Liver (tissue), 9 donors: ENCODE results near the gene GSE1. TPM values are rescaled to one million over a fixed set of nuclear protein-coding genes. Genes with fewer than 3 reads are reported as not detected.

Experiments used
- DNase-seq: peaks from one replicate; pipeline ENCODE4 v3.0.0-alpha.2; 2017; ENCODE audit warnings: low spot score
- H3K27ac ChIP-seq, 2 donors: one replicate each; pipeline ENCODE4 v1.7.0; 2013; ENCODE audit warnings: inconsistent platforms in 2 of 2, low read length in 2 of 2, control low read depth in 1 of 2, low read depth in 1 of 2, mild to moderate bottlenecking in 1 of 2
- H3K27me3 ChIP-seq, 4 donors: one replicate each; pipeline versions ENCODE4 v1.6.1 to v1.7.0; 2013; ENCODE audit warnings: low read length in 3 of 4, inconsistent platforms in 1 of 4, mild to moderate bottlenecking in 1 of 4, moderate library complexity in 1 of 4; ENCODE audit not compliant: control insufficient read depth in 4 of 4, insufficient read depth in 4 of 4
- H3K36me3 ChIP-seq, 4 donors: one replicate each; pipeline versions ENCODE4 v1.6.1 to v1.7.0; 2013; ENCODE audit warnings: low read length in 3 of 4, mild to moderate bottlenecking in 3 of 4, low read depth in 1 of 4, moderate library complexity in 1 of 4; ENCODE audit not compliant: control insufficient read depth in 4 of 4, insufficient read depth in 3 of 4
- H3K4me1 ChIP-seq, 4 donors: one replicate each; pipeline versions ENCODE4 v1.6.1 to v1.7.0; 2013; ENCODE audit warnings: low read length in 3 of 4, mild to moderate bottlenecking in 3 of 4, moderate library complexity in 1 of 4; ENCODE audit not compliant: control insufficient read depth in 4 of 4, insufficient read depth in 4 of 4
- H3K4me3 ChIP-seq, 3 donors: one replicate each; pipeline versions ENCODE4 v1.6.1 to v1.7.0; 2013; ENCODE audit warnings: low read length in 3 of 3, control low read depth in 1 of 3, low read depth in 1 of 3, mild to moderate bottlenecking in 1 of 3
- H3K9ac ChIP-seq, 2 donors: one replicate each; pipeline ENCODE4 v1.7.0; 2013; ENCODE audit warnings: low read length in 2 of 2, mild to moderate bottlenecking in 2 of 2, moderate library complexity in 2 of 2, control low read depth in 1 of 2, low read depth in 1 of 2
- H3K9me3 ChIP-seq, 4 donors: one replicate each; pipeline versions ENCODE4 v1.6.1 to v1.7.0; 2013; ENCODE audit warnings: low read length in 3 of 4; ENCODE audit not compliant: control insufficient read depth in 4 of 4
- ATF3 ChIP-seq: IDR thresholded peaks from 2 replicates; pipeline ENCODE4 v1.6.1; 2016; ENCODE audit warnings: antibody characterized with exemption
- EGR1 ChIP-seq, 2 donors: IDR thresholded peaks; 2 replicates each; pipeline ENCODE4 v1.6.1; 2016 to 2018; ENCODE audit warnings: antibody characterized with exemption in 2 of 2, low read depth in 2 of 2
- FOXA1 ChIP-seq: IDR thresholded peaks from 2 replicates; pipeline ENCODE4 v1.6.1; 2016; ENCODE audit warnings: antibody characterized with exemption
- FOXA2 ChIP-seq: IDR thresholded peaks from 2 replicates; pipeline ENCODE4 v1.6.1; 2016; ENCODE audit warnings: antibody characterized with exemption
- GABPA ChIP-seq, 2 donors: IDR thresholded peaks in 1 of 2; conservative IDR thresholded peaks in 1 of 2; 2 replicates each; pipeline ENCODE4 v1.6.1; 2016; ENCODE audit warnings: antibody characterized with exemption in 2 of 2, mild to moderate bottlenecking in 1 of 2, moderate library complexity in 1 of 2
- HNF4A ChIP-seq, 2 donors: conservative IDR thresholded peaks; 2 replicates each; pipeline ENCODE4 v1.6.1; 2016; ENCODE audit warnings: antibody characterized with exemption in 2 of 2, mild to moderate bottlenecking in 2 of 2
- JUND ChIP-seq, 2 donors: IDR thresholded peaks; 2 replicates each; pipeline ENCODE4 v1.6.1; 2016; ENCODE audit warnings: antibody characterized with exemption in 2 of 2
- MAX ChIP-seq: IDR thresholded peaks from 2 replicates; pipeline ENCODE4 v1.6.1; 2016; ENCODE audit warnings: antibody characterized with exemption
- NR2F2 ChIP-seq: IDR thresholded peaks from 2 replicates; pipeline ENCODE4 v1.6.1; 2016; ENCODE audit warnings: antibody characterized with exemption
- RAD21 ChIP-seq, 2 donors: IDR thresholded peaks; 2 replicates each; pipeline ENCODE4 v1.6.1; 2016; ENCODE audit warnings: antibody characterized with exemption in 2 of 2, mild to moderate bottlenecking in 2 of 2
- TAF1 ChIP-seq: conservative IDR thresholded peaks from 2 replicates; pipeline ENCODE4 v1.6.1; 2016; ENCODE audit warnings: antibody characterized with exemption, mild to moderate bottlenecking
- YY1 ChIP-seq: IDR thresholded peaks from 2 replicates; pipeline ENCODE4 v1.6.1; 2016; ENCODE audit warnings: antibody characterized with exemption, mild to moderate bottlenecking
- ZBTB33 ChIP-seq: IDR thresholded peaks from 2 replicates; pipeline ENCODE4 v1.6.1; 2016; ENCODE audit warnings: antibody characterized with exemption
- WGBS: extraction: QIAGEN DNeasy Blood & Tissue Kit; methylation state at CpG from one replicate; pipeline ENCODE4 v1.1.7; 2013; 5-methylcytosine and 5-hydroxymethylcytosine counted together
- polyA plus RNA-seq, 2 donors: library from polyadenylated mRNA; stranded (reverse) in 1 of 2; unstranded in 1 of 2; fragments of 200-250 nt in 1 of 2; fragments of >200 nt in 1 of 2; fragmentation: Nextera tagmentation in 1 of 2; extraction: Ambion mirVana in 1 of 2; gene quantifications; one replicate each; pipeline versions ENCODE4 v1.2.1 to v1.2.3, GENCODE V29; 2013 to 2015
- total RNA-seq, 2 donors: library from RNA; depleted of rRNA; stranded (reverse); fragments of >200 nt; gene quantifications; one replicate each; pipeline ENCODE4 v1.2.3, GENCODE V29; 2014
- donor health status: healthy.
- donor health status: healthy.
- donor health status: healthy.
- donor health status: healthy.
- donor health status: healthy.

GSE1 gene
- total and polyA plus RNA-seq, 4 donors = 9.9 to 37.7 (median 25.2) TPM

- no peak for TF ChIP-seq ZBTB33
- TF ChIP-seq FOXA2 = no peak
Observed at GRCh38 chr16:85687651-85688471, 74.7 kb downstream of the GSE1 start (continued).

- Histone ChIP-seq H3K27me3 (no peaks in the 10 kb centered on the region), H3K27ac (no peak within 1 kb of the TSS), H3K4me1 (peaks cover 3 to 9% (median 5%) of the 10 kb centered on the region in 4 donors), H3K9me3 (no peaks in the 10 kb centered on the region), H3K36me3 (no peaks in the 10 kb centered on the region), H3K4me3 (peak within 1 kb of the TSS; percentile 63 to 77 (median 67)), H3K9ac (no peak within 1 kb of the TSS)
- TF ChIP-seq TAF1 (no peak), JUND (IDR thresholded peaks at IDR 0.05) (no peak), FOXA1 (no peak), GABPA (IDR thresholded peaks at IDR 0.05 in 1 of 2, conservative IDR thresholded peaks at IDR 0.05 in 1 of 2) (peak in 1 of 2 donors; percentile 68), ATF3 (no peak)
- peak; percentile 97 for DNase-seq
- WGBS = 2% methylated on average over 86 of the region's 86 CpGs
Observed at GRCh38 chr16:85688586-85689284, 75.6 kb downstream of the GSE1 start, which contains the start of gene GINS2. TSS of gene GINS2 (minus strand) at chr16:85688954. CDS start at chr16:85688898, 56 bp downstream.

- Histone ChIP-seq H3K4me1 (peaks cover 3 to 9% (median 5%) of the 10 kb centered on the region in 4 donors), H3K9ac (no peak overlapping the region), H3K4me3 (peak overlapping the region in 1 of 3 donors; percentile 67), H3K36me3 (no peaks in the 10 kb centered on the region), H3K27ac (no peak overlapping the region), H3K27me3 (no peaks in the 10 kb centered on the region), H3K9me3 (no peaks in the 10 kb centered on the region)
- DNase-seq = no peak
- TF ChIP-seq YY1 = no peak
- TF ChIP-seq HNF4A (conservative IDR thresholded peaks at IDR 0.05) = no peak
- no peak for TF ChIP-seq TAF1
- no peak for TF ChIP-seq JUND (IDR thresholded peaks at IDR 0.05)
- TF ChIP-seq MAX = no peak
- TF ChIP-seq RAD21 (IDR thresholded peaks at IDR 0.05) = no peak
- no peak for TF ChIP-seq EGR1 (IDR thresholded peaks at IDR 0.05; ENCODE audit: low read depth in 2 of 2)
- no peak for TF ChIP-seq NR2F2
- WGBS = 34% methylated on average over 27 of the region's 27 CpGs
Observed at GRCh38 chr16:85689285-85689949, 76.3 kb downstream of the GSE1 start.
